ENCODE data around the gene TVP23B. TPM values are rescaled to one million over a fixed set of nuclear protein-coding genes. Genes with fewer than 3 reads are reported as not detected.
A peak's percentile ranks its signal among the peaks of the same experiment; 100 is the strongest.
"Not testable (repeated sequence)": the region's sequence is repeated elsewhere in the genome, so short reads cannot be mapped to it uniquely, and the experiment has no call there.

Gene TVP23B
- total RNA-seq: 10 to 100 TPM; 26.1 to 55.1 TPM
- polyA plus RNA-seq: 10 to 100 TPM; 25.4 to 27.0 TPM

DNA sequence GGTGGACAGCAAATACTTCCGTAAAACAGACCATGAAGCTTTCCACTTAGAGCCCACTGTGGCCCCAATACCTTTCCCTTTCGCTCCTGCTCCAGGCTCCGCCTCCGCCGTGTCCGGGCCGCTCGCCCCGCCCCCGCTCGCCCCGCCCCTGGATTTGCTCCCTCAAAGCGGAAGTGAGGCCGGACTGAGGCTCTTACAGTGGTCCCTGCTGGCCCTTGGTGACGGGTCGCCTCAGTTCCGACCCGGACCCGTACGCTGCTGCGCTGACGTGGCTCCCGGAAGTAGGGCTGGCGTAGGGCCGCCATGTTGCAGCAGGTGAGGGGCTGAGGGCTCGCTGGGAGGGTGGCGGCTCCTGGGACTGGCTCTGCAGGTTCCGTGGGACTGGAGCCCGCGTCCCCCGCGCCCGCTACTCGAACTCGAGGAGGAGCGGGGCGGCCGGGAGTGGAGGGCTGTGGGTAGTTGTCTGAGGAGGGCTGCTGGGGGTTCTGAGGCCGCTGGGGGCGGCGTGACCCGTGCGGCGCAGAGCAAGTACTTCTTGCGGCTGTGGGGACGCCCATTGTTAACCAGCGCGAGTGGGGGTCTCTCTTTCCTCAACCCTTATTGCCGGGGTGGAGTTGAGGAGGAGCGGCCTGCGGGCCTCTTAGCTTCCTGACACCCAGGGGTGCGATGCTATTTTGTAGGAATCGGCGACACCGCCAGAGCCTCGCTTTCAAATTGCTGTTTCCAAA, at the start of gene TVP23B:
Gene TVP23B, plus strand, starts transcription at position 193 of the 728 bp plus-strand sequence. Its CDS starts 111 bp downstream, at position 304.
- H3K9ac ChIP-seq (ENCODE audit: low read depth in 1 of 2, low read length in 2 of 2): peak within 1 kb of the TSS in 1 of 2 donors; percentile 14
- H3K27me3 ChIP-seq (ENCODE audit: control insufficient read depth in 4 of 4, insufficient read depth in 4 of 4, low read length in 3 of 4); H3K36me3 ChIP-seq (ENCODE audit: control insufficient read depth in 4 of 4, insufficient read depth in 3 of 4, low read depth in 1 of 4, low read length in 3 of 4); H3K4me1 ChIP-seq (ENCODE audit: control insufficient read depth in 4 of 4, insufficient read depth in 4 of 4, low read length in 3 of 4); H3K9me3 ChIP-seq (ENCODE audit: control insufficient read depth in 4 of 4, low read length in 3 of 4): not testable (repeated sequence)
- TF ChIP-seq FOXA1 (IDR thresholded peaks at IDR 0.05): peak; percentile 28
- peak; percentile 44 to 76 for TF ChIP-seq EGR1 (IDR thresholded peaks at IDR 0.05; ENCODE audit: low read depth in 2 of 2)
- peak; percentile 97 for TF ChIP-seq YY1 (IDR thresholded peaks at IDR 0.05)
- TF ChIP-seq RXRA (IDR thresholded peaks at IDR 0.05): peak; percentile 33 to 53
- peak; percentile 66 to 68 for TF ChIP-seq HNF4A (conservative IDR thresholded peaks at IDR 0.05)
- peak; percentile 81 to 92 for TF ChIP-seq GABPA (IDR thresholded peaks at IDR 0.05 in 1 of 2, conservative IDR thresholded peaks at IDR 0.05 in 1 of 2)
- peak; percentile 14 for TF ChIP-seq ZBTB33 (IDR thresholded peaks at IDR 0.05)
- peak; percentile 52 for TF ChIP-seq SP1 (IDR thresholded peaks at IDR 0.05)
- peak within 1 kb of the TSS; percentile 68 to 82 for H3K27ac ChIP-seq (ENCODE audit: low read depth in 1 of 2, low read length in 2 of 2)
- peak within 1 kb of the TSS in 2 of 3 donors; percentile 55 to 60 for H3K4me3 ChIP-seq (ENCODE audit: low read depth in 1 of 3, low read length in 3 of 3)
- under 1% methylated on average over 56 of the region's 56 CpGs for WGBS
- DNase-seq (ENCODE audit: low spot score): peak; percentile 98

GRCh38 chr17:18732438-18732837, 48.5 kb upstream of the TVP23B start:
- not testable (repeated sequence) for DNase-seq (ENCODE audit: low spot score); H3K36me3 ChIP-seq (ENCODE audit: control insufficient read depth in 4 of 4, insufficient read depth in 3 of 4, low read depth in 1 of 4, low read length in 3 of 4); H3K9me3 ChIP-seq (ENCODE audit: control insufficient read depth in 4 of 4, low read length in 3 of 4); H3K27me3 ChIP-seq (ENCODE audit: control insufficient read depth in 4 of 4, insufficient read depth in 4 of 4, low read length in 3 of 4); H3K27ac ChIP-seq (ENCODE audit: low read depth in 1 of 2, low read length in 2 of 2); H3K9ac ChIP-seq (ENCODE audit: low read depth in 1 of 2, low read length in 2 of 2); H3K4me3 ChIP-seq (ENCODE audit: low read depth in 1 of 3, low read length in 3 of 3); H3K4me1 ChIP-seq (ENCODE audit: control insufficient read depth in 4 of 4, insufficient read depth in 4 of 4, low read length in 3 of 4)
- 78% methylated on average over 1 of the region's 1 CpG for WGBS

GRCh38 chr17:18733350-18733749, 47.6 kb upstream of the TVP23B start:
- 86% methylated on average over 4 of the region's 4 CpGs for WGBS

GRCh38 chr17:18739616-18740391, 41.2 kb upstream of the TVP23B start:
- H3K36me3 ChIP-seq (ENCODE audit: control insufficient read depth in 4 of 4, insufficient read depth in 3 of 4, low read depth in 1 of 4, low read length in 3 of 4); H3K27me3 ChIP-seq (ENCODE audit: control insufficient read depth in 4 of 4, insufficient read depth in 4 of 4, low read length in 3 of 4); H3K27ac ChIP-seq (ENCODE audit: low read depth in 1 of 2, low read length in 2 of 2); H3K4me3 ChIP-seq (ENCODE audit: low read depth in 1 of 3, low read length in 3 of 3); H3K9me3 ChIP-seq (ENCODE audit: control insufficient read depth in 4 of 4, low read length in 3 of 4); DNase-seq (ENCODE audit: low spot score); H3K4me1 ChIP-seq (ENCODE audit: control insufficient read depth in 4 of 4, insufficient read depth in 4 of 4, low read length in 3 of 4); H3K9ac ChIP-seq (ENCODE audit: low read depth in 1 of 2, low read length in 2 of 2): not testable (repeated sequence)
- WGBS: 93% methylated on average over 7 of the region's 7 CpGs

More at GRCh38 chr17:18733350-18733749, 47.6 kb upstream of the TVP23B start:
- H3K9me3 ChIP-seq (ENCODE audit: control insufficient read depth in 4 of 4, low read length in 3 of 4); H3K27ac ChIP-seq (ENCODE audit: low read depth in 1 of 2, low read length in 2 of 2); H3K9ac ChIP-seq (ENCODE audit: low read depth in 1 of 2, low read length in 2 of 2); H3K36me3 ChIP-seq (ENCODE audit: control insufficient read depth in 4 of 4, insufficient read depth in 3 of 4, low read depth in 1 of 4, low read length in 3 of 4); H3K27me3 ChIP-seq (ENCODE audit: control insufficient read depth in 4 of 4, insufficient read depth in 4 of 4, low read length in 3 of 4); H3K4me1 ChIP-seq (ENCODE audit: control insufficient read depth in 4 of 4, insufficient read depth in 4 of 4, low read length in 3 of 4); H3K4me3 ChIP-seq (ENCODE audit: low read depth in 1 of 3, low read length in 3 of 3); DNase-seq (ENCODE audit: low spot score): not testable (repeated sequence)

GRCh38 chr17:18741228-18741627, 39.8 kb upstream of the TVP23B start:
- H3K4me3 ChIP-seq (ENCODE audit: low read depth in 1 of 3, low read length in 3 of 3); H3K27me3 ChIP-seq (ENCODE audit: control insufficient read depth in 4 of 4, insufficient read depth in 4 of 4, low read length in 3 of 4); H3K36me3 ChIP-seq (ENCODE audit: control insufficient read depth in 4 of 4, insufficient read depth in 3 of 4, low read depth in 1 of 4, low read length in 3 of 4); H3K4me1 ChIP-seq (ENCODE audit: control insufficient read depth in 4 of 4, insufficient read depth in 4 of 4, low read length in 3 of 4); H3K27ac ChIP-seq (ENCODE audit: low read depth in 1 of 2, low read length in 2 of 2); H3K9me3 ChIP-seq (ENCODE audit: control insufficient read depth in 4 of 4, low read length in 3 of 4); H3K9ac ChIP-seq (ENCODE audit: low read depth in 1 of 2, low read length in 2 of 2); DNase-seq (ENCODE audit: low spot score): not testable (repeated sequence)
- 90% methylated on average over 4 of the region's 6 CpGs for WGBS

DNA sequence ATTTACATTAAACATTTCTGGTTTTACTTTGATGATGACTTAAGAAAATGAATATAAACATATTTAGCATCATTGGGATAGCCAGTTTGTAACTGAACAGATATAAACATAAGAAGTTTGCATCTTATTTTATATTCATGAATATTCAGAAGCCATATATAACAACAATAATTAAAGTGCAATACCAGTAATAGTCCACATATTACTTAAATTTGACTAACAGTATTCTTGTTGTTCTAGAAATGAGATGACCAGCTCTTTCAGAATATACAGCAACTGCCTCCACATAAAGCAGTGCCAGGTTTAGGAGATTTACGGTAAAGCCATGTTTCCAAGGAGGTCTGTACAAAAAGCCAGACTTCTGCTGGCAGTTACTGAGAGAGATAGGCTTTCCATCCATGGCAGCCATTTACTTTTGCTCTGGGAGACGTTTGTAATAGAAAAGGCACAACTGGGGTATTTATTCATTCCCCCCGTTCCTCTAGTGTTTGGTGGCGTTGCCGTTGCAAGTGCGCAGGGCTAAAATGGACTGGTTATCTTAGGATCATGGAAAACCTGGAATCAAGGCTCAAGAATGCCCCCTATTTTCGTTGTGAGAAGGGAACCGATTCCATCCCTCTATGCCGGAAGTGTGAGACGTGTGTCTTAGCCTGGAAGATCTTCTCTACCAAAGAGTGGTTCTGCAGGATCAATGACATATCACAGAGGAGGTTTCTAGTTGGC, 37.1 kb upstream of the TVP23B start, which contains the start of gene FBXW10:
Gene FBXW10, plus strand, starts transcription at position 356 of the 723 bp plus-strand sequence. Its CDS starts 191 bp downstream, at position 547.
- not testable (repeated sequence) for H3K9me3 ChIP-seq (ENCODE audit: control insufficient read depth in 4 of 4, low read length in 3 of 4); H3K4me1 ChIP-seq (ENCODE audit: control insufficient read depth in 4 of 4, insufficient read depth in 4 of 4, low read length in 3 of 4); H3K27me3 ChIP-seq (ENCODE audit: control insufficient read depth in 4 of 4, insufficient read depth in 4 of 4, low read length in 3 of 4); H3K27ac ChIP-seq (ENCODE audit: low read depth in 1 of 2, low read length in 2 of 2); H3K36me3 ChIP-seq (ENCODE audit: control insufficient read depth in 4 of 4, insufficient read depth in 3 of 4, low read depth in 1 of 4, low read length in 3 of 4); H3K9ac ChIP-seq (ENCODE audit: low read depth in 1 of 2, low read length in 2 of 2); DNase-seq (ENCODE audit: low spot score); H3K4me3 ChIP-seq (ENCODE audit: low read depth in 1 of 3, low read length in 3 of 3)
- 61% methylated on average over 9 of the region's 10 CpGs for WGBS

Data from liver (tissue), 9 donors.